HG02852 (cell line): ENCODE results near the gene NTRK3.
"Not testable (repeated sequence)": the region's sequence is repeated elsewhere in the genome, so short reads cannot be mapped to it uniquely, and the experiment has no call there.

ENCODE experiments used
- ATAC-seq: cut with Tn5 transposase; IDR thresholded peaks from one replicate; pipeline ENCODE4 v1.9.1; 2021; ENCODE audit warnings: mild to moderate bottlenecking, moderate library complexity; ENCODE audit not compliant: unreplicated experiment

NTRK3 gene

GRCh38 chr15:87848012-87848411 is 408.5 kb downstream of the NTRK3 start:
- ATAC-seq: no peak

- ATAC-seq: no peak
Observed at GRCh38 chr15:87846746-87847145, 409.8 kb downstream of the NTRK3 start.

GRCh38 chr15:87843312-87843711 is 413.2 kb downstream of the NTRK3 start:
- no peak for ATAC-seq

- ATAC-seq: no peak
Observed at GRCh38 chr15:87841426-87841998, 415.0 kb downstream of the NTRK3 start.

GRCh38 chr15:87835830-87836229 is 420.7 kb downstream of the NTRK3 start:
- ATAC-seq: not testable (repeated sequence)

- ATAC-seq: not testable (repeated sequence)
Observed at GRCh38 chr15:87833333-87833732, 423.2 kb downstream of the NTRK3 start.

GRCh38 chr15:87829332-87830050 is 427.0 kb downstream of the NTRK3 start:
- ATAC-seq: no peak

- no peak for ATAC-seq
Observed at GRCh38 chr15:87828608-87829007, 427.9 kb downstream of the NTRK3 start.

- ATAC-seq: no peak
Observed at GRCh38 chr15:87827131-87827530, 429.4 kb downstream of the NTRK3 start.

GRCh38 chr15:87826119-87826747 is 430.3 kb downstream of the NTRK3 start:
- ATAC-seq: no peak

- no peak for ATAC-seq
Observed at GRCh38 chr15:87818756-87819155, 437.8 kb downstream of the NTRK3 start.

- no peak for ATAC-seq
Observed at GRCh38 chr15:87817553-87817952, 439.0 kb downstream of the NTRK3 start.

- ATAC-seq: no peak
Observed at GRCh38 chr15:87816811-87817210, 439.7 kb downstream of the NTRK3 start.

GRCh38 chr15:87816016-87816415 is 440.5 kb downstream of the NTRK3 start:
- ATAC-seq: no peak
